ENCODE data around the gene POLL. TPM values are rescaled to one million over a fixed set of nuclear protein-coding genes. Genes with fewer than 3 reads are reported as not detected.

POLL gene
- total and polyA plus RNA-seq, 2 donors (not counting 1 experiment from before 2014, with no cell fraction given): 10.9 to 15.7 TPM

GRCh38 chr10:101611096-101611905, 23.2 kb upstream of the POLL start:
- H3K4me1 ChIP-seq (ENCODE audit: control insufficient read depth, extremely low read depth, insufficient read depth, low read length): peaks cover 3% of the 10 kb centered on the region
- H3K79me2 ChIP-seq (ENCODE audit: control insufficient read depth, insufficient read depth, low read length): no peaks in the 10 kb centered on the region
- no peak overlapping the region for H2AFZ ChIP-seq (ENCODE audit: low read length)
- H3K27ac ChIP-seq (ENCODE audit: insufficient read depth, low read length): peak overlapping the region; percentile 39
- peak; percentile 8 to 17 for DNase-seq (ENCODE audit: low read depth in 2 of 2)
- TF ChIP-seq EZH2 (IDR thresholded peaks at IDR 0.05; ENCODE audit: low read length, missing control alignments) (no peak), CTCF (conservative IDR thresholded peaks at IDR 0.05 in 1 of 2, IDR thresholded peaks at IDR 0.05 in 1 of 2; ENCODE audit: low read depth in 1 of 2, low read length in 2 of 2) (no peak)
- no peak overlapping the region for H3K4me3 ChIP-seq (replicated peaks in 1 of 4; ENCODE audit: control extremely low read depth in 1 of 4, insufficient read depth in 1 of 4, low read depth in 3 of 4, low read length in 4 of 4)
- no peaks in the 10 kb centered on the region for H3K9me3 ChIP-seq (ENCODE audit: control insufficient read depth, insufficient read depth, low read depth, low read length)
- H3K36me3 ChIP-seq (ENCODE audit: control insufficient read depth, insufficient read depth, low read length): peaks cover 13% of the 10 kb centered on the region
- H3K9ac ChIP-seq (ENCODE audit: insufficient read depth, low read length): no peak overlapping the region
- H3K4me2 ChIP-seq (ENCODE audit: extremely low read depth, insufficient read depth, low read length): no peak overlapping the region
- H3K27me3 ChIP-seq (ENCODE audit: control insufficient read depth, insufficient read depth, low read length): no peaks in the 10 kb centered on the region
- H4K20me1 ChIP-seq (ENCODE audit: control insufficient read depth, extremely low read depth, insufficient read depth, low read length): no peaks in the 10 kb centered on the region

GRCh38 chr10:101609481-101609880, 21.4 kb upstream of the POLL start:
- no peak overlapping the region for H3K27ac ChIP-seq (ENCODE audit: insufficient read depth, low read length)
- no peak overlapping the region for H3K4me3 ChIP-seq (replicated peaks in 1 of 4; ENCODE audit: control extremely low read depth in 1 of 4, insufficient read depth in 1 of 4, low read depth in 3 of 4, low read length in 4 of 4)
- no peak for TF ChIP-seq CTCF (conservative IDR thresholded peaks at IDR 0.05 in 1 of 2, IDR thresholded peaks at IDR 0.05 in 1 of 2; ENCODE audit: low read depth in 1 of 2, low read length in 2 of 2)
- no peak for TF ChIP-seq EZH2 (IDR thresholded peaks at IDR 0.05; ENCODE audit: low read length, missing control alignments)
- no peak overlapping the region for H3K9ac ChIP-seq (ENCODE audit: insufficient read depth, low read length)
- H4K20me1 ChIP-seq (ENCODE audit: control insufficient read depth, extremely low read depth, insufficient read depth, low read length): no peaks in the 10 kb centered on the region
- DNase-seq (ENCODE audit: low read depth in 2 of 2): peak in 1 of 2 donors; percentile 36
- H3K9me3 ChIP-seq (ENCODE audit: control insufficient read depth, insufficient read depth, low read depth, low read length): no peaks in the 10 kb centered on the region
- H3K4me2 ChIP-seq (ENCODE audit: extremely low read depth, insufficient read depth, low read length): no peak overlapping the region
- H2AFZ ChIP-seq (ENCODE audit: low read length): no peak overlapping the region
- peaks cover 14% of the 10 kb centered on the region for H3K36me3 ChIP-seq (ENCODE audit: control insufficient read depth, insufficient read depth, low read length)
- no peaks in the 10 kb centered on the region for H3K27me3 ChIP-seq (ENCODE audit: control insufficient read depth, insufficient read depth, low read length)
- no peaks in the 10 kb centered on the region for H3K79me2 ChIP-seq (ENCODE audit: control insufficient read depth, insufficient read depth, low read length)
- H3K4me1 ChIP-seq (ENCODE audit: control insufficient read depth, extremely low read depth, insufficient read depth, low read length): peaks cover 3% of the 10 kb centered on the region

DNA sequence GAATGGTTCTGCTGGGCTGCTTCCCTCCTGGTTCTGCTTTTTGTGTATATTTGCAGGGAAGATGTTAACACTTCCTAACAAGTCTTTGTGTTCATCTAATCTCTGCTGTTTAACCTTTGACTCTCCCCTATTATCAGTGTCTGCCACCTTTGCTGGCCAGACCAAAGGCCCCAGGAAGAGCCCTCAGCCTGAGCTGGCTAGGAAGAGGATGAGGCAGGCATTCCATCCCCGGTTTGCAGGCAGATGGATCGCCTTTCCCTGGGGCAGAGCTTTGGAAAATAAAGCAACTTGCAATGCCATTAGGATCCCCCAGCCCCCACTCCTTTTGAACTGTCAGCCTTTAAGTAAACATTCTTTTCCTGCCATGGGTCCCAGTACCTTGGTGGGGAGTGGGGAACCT, 19.1 kb upstream of the POLL start:
- H3K4me3 ChIP-seq (replicated peaks in 1 of 4; ENCODE audit: control extremely low read depth in 1 of 4, insufficient read depth in 1 of 4, low read depth in 3 of 4, low read length in 4 of 4): no peak overlapping the region
- H3K27ac ChIP-seq (ENCODE audit: insufficient read depth, low read length): no peak overlapping the region
- H3K79me2 ChIP-seq (ENCODE audit: control insufficient read depth, insufficient read depth, low read length): no peaks in the 10 kb centered on the region
- no peaks in the 10 kb centered on the region for H3K9me3 ChIP-seq (ENCODE audit: control insufficient read depth, insufficient read depth, low read depth, low read length)
- H3K4me1 ChIP-seq (ENCODE audit: control insufficient read depth, extremely low read depth, insufficient read depth, low read length): peaks cover 3% of the 10 kb centered on the region
- H4K20me1 ChIP-seq (ENCODE audit: control insufficient read depth, extremely low read depth, insufficient read depth, low read length): no peaks in the 10 kb centered on the region
- TF ChIP-seq EZH2 (IDR thresholded peaks at IDR 0.05; ENCODE audit: low read length, missing control alignments): no peak
- no peak for TF ChIP-seq CTCF (conservative IDR thresholded peaks at IDR 0.05 in 1 of 2, IDR thresholded peaks at IDR 0.05 in 1 of 2; ENCODE audit: low read depth in 1 of 2, low read length in 2 of 2)
- H3K36me3 ChIP-seq (ENCODE audit: control insufficient read depth, insufficient read depth, low read length): peaks cover 14% of the 10 kb centered on the region
- no peak overlapping the region for H3K4me2 ChIP-seq (ENCODE audit: extremely low read depth, insufficient read depth, low read length)
- no peak overlapping the region for H2AFZ ChIP-seq (ENCODE audit: low read length)
- H3K27me3 ChIP-seq (ENCODE audit: control insufficient read depth, insufficient read depth, low read length): no peaks in the 10 kb centered on the region
- H3K9ac ChIP-seq (ENCODE audit: insufficient read depth, low read length): no peak overlapping the region
- no peak for DNase-seq (ENCODE audit: low read depth in 2 of 2)
